ENCODE measurements around the gene RNFT2. TPM values are rescaled to one million over a fixed set of nuclear protein-coding genes. Genes with fewer than 3 reads are reported as not detected.

RNFT2 gene
- polyA plus RNA-seq, 1 donor: 2.0 TPM

- Histone ChIP-seq H3K27me3 (ENCODE audit: control insufficient read depth, insufficient read depth, low read length) (no peaks in the 10 kb centered on the region), H3K4me1 (ENCODE audit: control insufficient read depth, insufficient read depth, low read length) (no peaks in the 10 kb centered on the region), H3K9me3 (ENCODE audit: control insufficient read depth, low read depth, low read length) (no peaks in the 10 kb centered on the region), H3K27ac (ENCODE audit: low read length) (no peak overlapping the region), H3K36me3 (ENCODE audit: control insufficient read depth, insufficient read depth, low read length) (no peaks in the 10 kb centered on the region), H3K4me3 (ENCODE audit: low read length) (no peak overlapping the region)
- no peak for DNase-seq
- 67% methylated on average over 1 of the region's 6 CpGs for WGBS (ENCODE audit: insufficient coverage, low lambda C conversion rate)
Measured at GRCh38 chr12:116832353-116832752, 94.2 kb downstream of the RNFT2 start.

- Histone ChIP-seq H3K27me3 (ENCODE audit: control insufficient read depth, insufficient read depth, low read length) (no peaks in the 10 kb centered on the region), H3K4me1 (ENCODE audit: control insufficient read depth, insufficient read depth, low read length) (no peaks in the 10 kb centered on the region), H3K27ac (ENCODE audit: low read length) (no peak overlapping the region), H3K9me3 (ENCODE audit: control insufficient read depth, low read depth, low read length) (no peaks in the 10 kb centered on the region), H3K36me3 (ENCODE audit: control insufficient read depth, insufficient read depth, low read length) (no peaks in the 10 kb centered on the region), H3K4me3 (ENCODE audit: low read length) (no peak overlapping the region)
- no CpG with 5 or more reads among the region's 10 CpGs for WGBS (ENCODE audit: insufficient coverage, low lambda C conversion rate)
- DNase-seq: no peak
Measured at GRCh38 chr12:116833474-116833873, 95.4 kb downstream of the RNFT2 start.

GRCh38 chr12:116835484-116835883, 97.4 kb downstream of the RNFT2 start:
- Histone ChIP-seq H3K27me3 (ENCODE audit: control insufficient read depth, insufficient read depth, low read length) (no peaks in the 10 kb centered on the region), H3K27ac (ENCODE audit: low read length) (no peak overlapping the region), H3K36me3 (ENCODE audit: control insufficient read depth, insufficient read depth, low read length) (no peaks in the 10 kb centered on the region), H3K4me1 (ENCODE audit: control insufficient read depth, insufficient read depth, low read length) (no peaks in the 10 kb centered on the region), H3K4me3 (ENCODE audit: low read length) (no peak overlapping the region), H3K9me3 (ENCODE audit: control insufficient read depth, low read depth, low read length) (no peaks in the 10 kb centered on the region)
- DNase-seq: no peak
- no CpG with 5 or more reads among the region's 1 CpG for WGBS (ENCODE audit: insufficient coverage, low lambda C conversion rate)

GRCh38 chr12:116837097-116837496, 99.0 kb downstream of the RNFT2 start:
- DNase-seq: no peak
- Histone ChIP-seq H3K27ac (ENCODE audit: low read length) (no peak overlapping the region), H3K4me1 (ENCODE audit: control insufficient read depth, insufficient read depth, low read length) (no peaks in the 10 kb centered on the region), H3K27me3 (ENCODE audit: control insufficient read depth, insufficient read depth, low read length) (no peaks in the 10 kb centered on the region), H3K36me3 (ENCODE audit: control insufficient read depth, insufficient read depth, low read length) (no peaks in the 10 kb centered on the region), H3K4me3 (ENCODE audit: low read length) (no peak overlapping the region), H3K9me3 (ENCODE audit: control insufficient read depth, low read depth, low read length) (no peaks in the 10 kb centered on the region)
- 80% methylated on average over 1 of the region's 9 CpGs for WGBS (ENCODE audit: insufficient coverage, low lambda C conversion rate)

GRCh38 chr12:116838365-116838764, 100.2 kb downstream of the RNFT2 start:
- Histone ChIP-seq H3K9me3 (ENCODE audit: control insufficient read depth, low read depth, low read length) (no peaks in the 10 kb centered on the region), H3K36me3 (ENCODE audit: control insufficient read depth, insufficient read depth, low read length) (no peaks in the 10 kb centered on the region), H3K4me1 (ENCODE audit: control insufficient read depth, insufficient read depth, low read length) (no peaks in the 10 kb centered on the region), H3K27me3 (ENCODE audit: control insufficient read depth, insufficient read depth, low read length) (no peaks in the 10 kb centered on the region), H3K27ac (ENCODE audit: low read length) (no peak overlapping the region), H3K4me3 (ENCODE audit: low read length) (no peak overlapping the region)
- no CpG with 5 or more reads among the region's 4 CpGs for WGBS (ENCODE audit: insufficient coverage, low lambda C conversion rate)
- no peak for DNase-seq

- Histone ChIP-seq H3K4me1 (ENCODE audit: control insufficient read depth, insufficient read depth, low read length) (no peaks in the 10 kb centered on the region), H3K27me3 (ENCODE audit: control insufficient read depth, insufficient read depth, low read length) (no peaks in the 10 kb centered on the region)
Measured at GRCh38 chr12:116839287-116839830, 101.2 kb downstream of the RNFT2 start.

GRCh38 chr12:116843085-116843484, 105.0 kb downstream of the RNFT2 start:
- H3K9me3 ChIP-seq (ENCODE audit: control insufficient read depth, low read depth, low read length): no peaks in the 10 kb centered on the region
- no peaks in the 10 kb centered on the region for H3K4me1 ChIP-seq (ENCODE audit: control insufficient read depth, insufficient read depth, low read length)
- no peak for DNase-seq
- H3K4me3 ChIP-seq (ENCODE audit: low read length): no peak overlapping the region
- H3K36me3 ChIP-seq (ENCODE audit: control insufficient read depth, insufficient read depth, low read length): no peaks in the 10 kb centered on the region
- no CpG with 5 or more reads among the region's 6 CpGs for WGBS (ENCODE audit: insufficient coverage, low lambda C conversion rate)
- H3K27ac ChIP-seq (ENCODE audit: low read length): no peak overlapping the region
- H3K27me3 ChIP-seq (ENCODE audit: control insufficient read depth, insufficient read depth, low read length): no peaks in the 10 kb centered on the region

More at GRCh38 chr12:116839287-116839830, 101.2 kb downstream of the RNFT2 start:
- H3K36me3 ChIP-seq (ENCODE audit: control insufficient read depth, insufficient read depth, low read length): no peaks in the 10 kb centered on the region
- DNase-seq: no peak
- no peak overlapping the region for H3K4me3 ChIP-seq (ENCODE audit: low read length)
- no peak overlapping the region for H3K27ac ChIP-seq (ENCODE audit: low read length)
- WGBS (ENCODE audit: insufficient coverage, low lambda C conversion rate): 100% methylated on average over 1 of the region's 3 CpGs
- H3K9me3 ChIP-seq (ENCODE audit: control insufficient read depth, low read depth, low read length): no peaks in the 10 kb centered on the region

- no peaks in the 10 kb centered on the region for H3K27me3 ChIP-seq (ENCODE audit: control insufficient read depth, insufficient read depth, low read length)
- H3K9me3 ChIP-seq (ENCODE audit: control insufficient read depth, low read depth, low read length): no peaks in the 10 kb centered on the region
- no peak for DNase-seq
- H3K27ac ChIP-seq (ENCODE audit: low read length): no peak overlapping the region
- H3K36me3 ChIP-seq (ENCODE audit: control insufficient read depth, insufficient read depth, low read length): no peaks in the 10 kb centered on the region
- H3K4me3 ChIP-seq (ENCODE audit: low read length): no peak overlapping the region
- no peaks in the 10 kb centered on the region for H3K4me1 ChIP-seq (ENCODE audit: control insufficient read depth, insufficient read depth, low read length)
- 100% methylated on average over 1 of the region's 23 CpGs for WGBS (ENCODE audit: insufficient coverage, low lambda C conversion rate)
Measured at GRCh38 chr12:116849216-116849615, 111.1 kb downstream of the RNFT2 start.

GRCh38 chr12:116852303-116852702, 114.2 kb downstream of the RNFT2 start:
- Histone ChIP-seq H3K27ac (ENCODE audit: low read length) (no peak overlapping the region), H3K4me1 (ENCODE audit: control insufficient read depth, insufficient read depth, low read length) (no peaks in the 10 kb centered on the region), H3K9me3 (ENCODE audit: control insufficient read depth, low read depth, low read length) (no peaks in the 10 kb centered on the region), H3K36me3 (ENCODE audit: control insufficient read depth, insufficient read depth, low read length) (no peaks in the 10 kb centered on the region), H3K27me3 (ENCODE audit: control insufficient read depth, insufficient read depth, low read length) (no peaks in the 10 kb centered on the region), H3K4me3 (ENCODE audit: low read length) (no peak overlapping the region)
- no peak for DNase-seq
- WGBS (ENCODE audit: insufficient coverage, low lambda C conversion rate): no CpG with 5 or more reads among the region's 6 CpGs

- no peaks in the 10 kb centered on the region for H3K36me3 ChIP-seq (ENCODE audit: control insufficient read depth, insufficient read depth, low read length)
- H3K4me3 ChIP-seq (ENCODE audit: low read length): no peak overlapping the region
- H3K4me1 ChIP-seq (ENCODE audit: control insufficient read depth, insufficient read depth, low read length): no peaks in the 10 kb centered on the region
- H3K27ac ChIP-seq (ENCODE audit: low read length): no peak overlapping the region
- 100% methylated on average over 1 of the region's 5 CpGs for WGBS (ENCODE audit: insufficient coverage, low lambda C conversion rate)
- DNase-seq: no peak
- H3K27me3 ChIP-seq (ENCODE audit: control insufficient read depth, insufficient read depth, low read length): peaks cover 2% of the 10 kb centered on the region
- H3K9me3 ChIP-seq (ENCODE audit: control insufficient read depth, low read depth, low read length): no peaks in the 10 kb centered on the region
Measured at GRCh38 chr12:116853507-116853906, 115.4 kb downstream of the RNFT2 start.

- DNase-seq: no peak
- Histone ChIP-seq H3K4me1 (ENCODE audit: control insufficient read depth, insufficient read depth, low read length) (no peaks in the 10 kb centered on the region), H3K36me3 (ENCODE audit: control insufficient read depth, insufficient read depth, low read length) (no peaks in the 10 kb centered on the region), H3K27me3 (ENCODE audit: control insufficient read depth, insufficient read depth, low read length) (peaks cover 14% of the 10 kb centered on the region), H3K4me3 (ENCODE audit: low read length) (no peak overlapping the region), H3K27ac (ENCODE audit: low read length) (no peak overlapping the region), H3K9me3 (ENCODE audit: control insufficient read depth, low read depth, low read length) (no peaks in the 10 kb centered on the region)
- WGBS (ENCODE audit: insufficient coverage, low lambda C conversion rate): no CpG with 5 or more reads among the region's 16 CpGs
Measured at GRCh38 chr12:116855744-116856470, 117.8 kb downstream of the RNFT2 start.
